Heart left ventricle (tissue), 16 donors: ENCODE results near the gene GRIN2A. TPM values are rescaled to one million over a fixed set of nuclear protein-coding genes. Genes with fewer than 3 reads are reported as not detected.

Source experiments
- ATAC-seq, 4 donors: fragments of 200-7000 bp; cut with Tn5 transposase; one replicate each; pipeline ENCODE4 v1.9.1; 2020 to 2022; ENCODE audit warnings: moderate library complexity in 4 of 4, mild to moderate bottlenecking in 3 of 4, moderate number of reproducible peaks in 1 of 4
- DNase-seq, 5 donors: peaks; one replicate each; pipeline ENCODE4 v3.0.0-alpha.2; 2020
- H3K27ac ChIP-seq, 12 donors: fragments of 200-600 bp; sonication (generic) in 4 of 12; one replicate each; pipeline versions ENCODE4 v1.5.0 to v1.8.0; 2016 to 2022; ENCODE audit warnings: mild to moderate bottlenecking in 2 of 12
- H3K27me3 ChIP-seq, 9 donors: fragments of 200-600 bp; sonication (generic) in 2 of 9; one replicate each; pipeline versions ENCODE4 v1.5.1 to v1.8.0; 2016 to 2022; ENCODE audit warnings: mild to moderate bottlenecking in 3 of 9
- H3K36me3 ChIP-seq, 9 donors: fragments of 200-600 bp; sonication (generic) in 2 of 9; one replicate each; pipeline versions ENCODE4 v1.5.0 to v1.8.0; 2018 to 2022; ENCODE audit warnings: mild to moderate bottlenecking in 2 of 9
- H3K4me1 ChIP-seq, 12 donors: fragments of 200-600 bp; sonication (generic) in 4 of 12; one replicate each; pipeline versions ENCODE4 v1.5.0 to v1.8.0; 2016 to 2022; ENCODE audit warnings: mild to moderate bottlenecking in 3 of 12
- H3K4me3 ChIP-seq, 12 donors: fragments of 200-600 bp; sonication (generic) in 4 of 12; one replicate each; pipeline versions ENCODE4 v1.5.0 to v1.8.0; 2017 to 2022; ENCODE audit warnings: mild to moderate bottlenecking in 9 of 12, moderate library complexity in 4 of 12
- H3K9me3 ChIP-seq, 12 donors: fragments of 200-600 bp; sonication (generic) in 4 of 12; one replicate each; pipeline versions ENCODE4 v1.5.0 to v1.8.0; 2016 to 2022; ENCODE audit warnings: mild to moderate bottlenecking in 1 of 12
- CTCF ChIP-seq, 12 donors: fragments of 200-600 bp; sonication (generic) in 4 of 12; IDR thresholded peaks; one replicate each; pipeline versions ENCODE4 v1.5.0 to v1.8.0; 2018 to 2022; ENCODE audit warnings: antibody characterized with exemption in 12 of 12, mild to moderate bottlenecking in 5 of 12
- POLR2A ChIP-seq, 2 donors: fragments of 450-650 bp; IDR thresholded peaks; one replicate each; pipeline ENCODE4 v1.6.1; 2017; ENCODE audit warnings: antibody characterized with exemption in 2 of 2, mild to moderate bottlenecking in 2 of 2, moderate library complexity in 2 of 2
- WGBS, 4 donors: extraction: QIAGEN DNeasy Blood & Tissue Kit in 2 of 4; methylation state at CpG; one replicate each; pipeline versions ENCODE4 v1.1.5 to v1.1.7; 2013 to 2018; 5-methylcytosine and 5-hydroxymethylcytosine counted together
- intact Hi-C, 10 donors: fragments of 100-400 bp; cut with DNase I; formaldehyde crosslinking; loops; one replicate each; pipeline versions ENCODE4 v1.11.1 to v1.14.2; 2022
- polyA plus RNA-seq, 2 donors: library from polyadenylated mRNA; stranded (reverse); fragments of 200-250 nt; gene quantifications; one replicate each; pipeline ENCODE4 v1.2.3, GENCODE V29; 2013
- total RNA-seq, 9 donors: library from RNA; depleted of rRNA in 2 of 9; stranded (reverse); fragments of >200 nt in 2 of 9; fragmentation: NEBNext Ultra II Directional in 3 of 9; extraction: Animal tissue kit (Norgen Biotek cat#: 25700) in 3 of 9; gene quantifications; one replicate each; pipeline versions ENCODE4 v1.1.0 to v1.2.4, GENCODE V29; 2016 to 2023
- donor health status: ischemic (EF 13 %, LVEDD 7.1; RV severe dilation, severe dysfunction).
- donor health status: healthy with polysubstance abuse.
- donor health status: DM: no; HTN: yes; CAD: no.
- donor health status: DM: no; HTN: no; CAD: no.
- donor health status: ischemic (EF 25% LVEDD 6.9; RV normal size, moderate dysfunction).
- donor health status: ischemic (EF 25% LVEDD 5.7; RV mildly dilated, moderate dysfunction).
- donor health status: healthy.
- donor health status: DM: yes; HTN: yes; CAD: no.
- donor health status: ischemic (EF 35%, LVEDD 5.7; RV mildly dilated, moderate dysfunction).
- donor health status: nonischemic (EF 11% LVEDD 7.7; RV severe dilation, severe dysfunction).
- donor health status: DM: yes; HTN: yes; CAD: no.
- donor health status: PGD.
- donor health status: ischemic (EF 29% LVEDD 5.4; RV normal size, mild dysfunction).
- donor health status: nonischemic (EF 23%, LVEDD 6.1; RV moderate dilation, normal function).

Gene GRIN2A
- total and polyA plus RNA-seq, 11 donors = 0.01 to 4.6 (median 2.6) TPM

GRCh38 chr16:10027553-10027952, 154.7 kb downstream of the GRIN2A start:
- H3K4me1 ChIP-seq = no peaks in the 10 kb centered on the region
- no peak overlapping the region for H3K27ac ChIP-seq
- TF ChIP-seq POLR2A (IDR thresholded peaks at IDR 0.05) (no peak), CTCF (IDR thresholded peaks at IDR 0.05) (no peak)
- no peak for DNase-seq
- no peaks in the 10 kb centered on the region for H3K27me3 ChIP-seq
- no peak for ATAC-seq
- H3K4me3 ChIP-seq = no peak overlapping the region
- no peaks in the 10 kb centered on the region for H3K9me3 ChIP-seq
- intact Hi-C loops = no loop called here
- 63 to 68% (median 66%) methylated on average over 8 of the region's 8 CpGs for WGBS, 4 donors
- H3K36me3 ChIP-seq = no peaks in the 10 kb centered on the region

GRCh38 chr16:10026593-10026992, 155.6 kb downstream of the GRIN2A start:
- H3K27ac ChIP-seq = no peak overlapping the region
- TF ChIP-seq CTCF (IDR thresholded peaks at IDR 0.05) (no peak), POLR2A (IDR thresholded peaks at IDR 0.05) (no peak)
- H3K36me3 ChIP-seq = no peaks in the 10 kb centered on the region
- H3K27me3 ChIP-seq = no peaks in the 10 kb centered on the region
- ATAC-seq = no peak
- 73 to 76% (median 74%) methylated on average over 5 of the region's 5 CpGs for WGBS, 4 donors
- H3K4me1 ChIP-seq = no peaks in the 10 kb centered on the region
- DNase-seq = no peak
- no peaks in the 10 kb centered on the region for H3K9me3 ChIP-seq
- intact Hi-C loops = no loop called here
- H3K4me3 ChIP-seq = no peak overlapping the region

- H3K4me1 ChIP-seq = no peaks in the 10 kb centered on the region
- H3K36me3 ChIP-seq = no peaks in the 10 kb centered on the region
- ATAC-seq (no peak), DNase-seq (no peak)
- no peaks in the 10 kb centered on the region for H3K9me3 ChIP-seq
- 89 to 97% (median 92%) methylated on average over 5 of the region's 5 CpGs for WGBS, 4 donors
- H3K27ac ChIP-seq = no peak overlapping the region
- intact Hi-C loops = no loop called here
- no peak overlapping the region for H3K4me3 ChIP-seq
- no peak for TF ChIP-seq CTCF (IDR thresholded peaks at IDR 0.05)
- TF ChIP-seq POLR2A (IDR thresholded peaks at IDR 0.05) = no peak
- peaks cover 0 to 20% (median 0%) of the 10 kb centered on the region in 9 donors for H3K27me3 ChIP-seq
Measured at GRCh38 chr16:10022098-10022497, 160.1 kb downstream of the GRIN2A start.

GRCh38 chr16:10020866-10021265, 161.4 kb downstream of the GRIN2A start:
- Histone ChIP-seq H3K27me3 (peaks cover 0 to 29% (median 0%) of the 10 kb centered on the region in 9 donors), H3K4me3 (no peak overlapping the region), H3K4me1 (no peaks in the 10 kb centered on the region), H3K36me3 (no peaks in the 10 kb centered on the region), H3K9me3 (no peaks in the 10 kb centered on the region), H3K27ac (no peak overlapping the region)
- intact Hi-C loops = no loop called here
- ATAC-seq = no peak
- no peak for TF ChIP-seq CTCF (IDR thresholded peaks at IDR 0.05)
- DNase-seq = no peak
- WGBS, 4 donors = 52 to 66% (median 59%) methylated on average over 3 of the region's 3 CpGs
